Right lobe of liver (tissue), 4 donors: ENCODE measurements around the gene NT5C1A.

Experiments used
- POLR2A ChIP-seq: fragments of 450-650 bp; IDR thresholded peaks from one replicate; pipeline ENCODE4 v1.6.1; 2017; ENCODE audit warnings: antibody characterized with exemption, mild to moderate bottlenecking
- TF ChIP-seq, protein P1 (sequence below), 4 donors: fragments of 200-600 bp in 3 of 4; fragments of 450-650 bp in 1 of 4; IDR thresholded peaks; one replicate each; pipeline versions ENCODE4 v1.5.1 to v1.8.0; 2016 to 2022; ENCODE audit warnings: antibody characterized with exemption in 4 of 4, mild to moderate bottlenecking in 2 of 4
- donor health status: DM: no; HTN: no; CAD: no.
- donor health status: DM: no; HTN: no; CAD: no.
- donor health status: DM: no; HTN: yes; CAD: no.

DNA sequence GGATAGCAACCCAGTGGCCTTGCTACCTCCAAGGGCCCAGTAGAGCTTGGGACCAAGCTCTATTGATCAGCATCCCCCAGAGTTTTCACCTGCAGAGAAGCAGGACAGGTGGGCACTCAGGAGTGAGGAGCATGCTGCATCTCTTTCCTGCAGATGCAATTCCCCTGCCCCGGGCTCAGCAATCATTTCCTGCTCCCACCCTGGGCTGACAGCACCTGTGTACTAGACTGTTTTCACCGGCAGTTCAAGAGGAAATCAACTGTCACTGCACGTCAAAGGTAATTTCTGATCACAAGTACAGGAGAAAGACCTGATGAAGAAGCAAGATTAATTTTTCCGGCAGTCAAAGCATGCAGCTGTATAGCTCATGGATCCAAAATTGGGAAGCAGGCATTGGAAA, 8.8 kb upstream of the NT5C1A start:
- TF ChIP-seq, protein P1, sequence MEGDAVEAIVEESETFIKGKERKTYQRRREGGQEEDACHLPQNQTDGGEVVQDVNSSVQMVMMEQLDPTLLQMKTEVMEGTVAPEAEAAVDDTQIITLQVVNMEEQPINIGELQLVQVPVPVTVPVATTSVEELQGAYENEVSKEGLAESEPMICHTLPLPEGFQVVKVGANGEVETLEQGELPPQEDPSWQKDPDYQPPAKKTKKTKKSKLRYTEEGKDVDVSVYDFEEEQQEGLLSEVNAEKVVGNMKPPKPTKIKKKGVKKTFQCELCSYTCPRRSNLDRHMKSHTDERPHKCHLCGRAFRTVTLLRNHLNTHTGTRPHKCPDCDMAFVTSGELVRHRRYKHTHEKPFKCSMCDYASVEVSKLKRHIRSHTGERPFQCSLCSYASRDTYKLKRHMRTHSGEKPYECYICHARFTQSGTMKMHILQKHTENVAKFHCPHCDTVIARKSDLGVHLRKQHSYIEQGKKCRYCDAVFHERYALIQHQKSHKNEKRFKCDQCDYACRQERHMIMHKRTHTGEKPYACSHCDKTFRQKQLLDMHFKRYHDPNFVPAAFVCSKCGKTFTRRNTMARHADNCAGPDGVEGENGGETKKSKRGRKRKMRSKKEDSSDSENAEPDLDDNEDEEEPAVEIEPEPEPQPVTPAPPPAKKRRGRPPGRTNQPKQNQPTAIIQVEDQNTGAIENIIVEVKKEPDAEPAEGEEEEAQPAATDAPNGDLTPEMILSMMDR (IDR thresholded peaks at IDR 0.05) = no peak
- no peak for TF ChIP-seq POLR2A
